SJSA1 (cell line): ENCODE data around the gene CARD14. TPM values are rescaled to one million over a fixed set of nuclear protein-coding genes. Genes with fewer than 3 reads are reported as not detected.

Experiments
- DNase-seq, 2 experiments: peaks; one replicate each; pipeline ENCODE4 v3.0.0-alpha.2; 2015 to 2020; ENCODE audit warnings: low spot score in 2 of 2, low read depth in 1 of 2
- H3K27ac ChIP-seq: fragments of 250-450 bp; sonication (Bioruptor Pico); 2 replicates; pipeline ENCODE4 v1.5.1; 2020; ENCODE audit warnings: mild to moderate bottlenecking, moderate library complexity
- H3K27me3 ChIP-seq: fragments of 250-450 bp; sonication (Bioruptor Pico); replicated peaks from 2 replicates; pipeline ENCODE4 v1.5.1; 2020; ENCODE audit warnings: mild to moderate bottlenecking, moderate library complexity
- H3K36me3 ChIP-seq: fragments of 250-450 bp; sonication (Bioruptor Pico); 2 replicates; pipeline ENCODE4 v1.5.1; 2020; ENCODE audit warnings: mild to moderate bottlenecking
- H3K4me1 ChIP-seq: fragments of 250-450 bp; sonication (Bioruptor Pico); replicated peaks from 2 replicates; pipeline ENCODE4 v1.6.1; 2021; ENCODE audit warnings: mild to moderate bottlenecking
- H3K4me3 ChIP-seq: fragments of 250-450 bp; sonication (Bioruptor Pico); 2 replicates; pipeline ENCODE4 v1.5.1; 2020; ENCODE audit warnings: mild to moderate bottlenecking
- H3K9me3 ChIP-seq: fragments of 250-450 bp; sonication (Bioruptor Pico); replicated peaks from 2 replicates; pipeline ENCODE4 v1.5.1; 2020; ENCODE audit warnings: mild to moderate bottlenecking
- total RNA-seq: library from RNA; depleted of rRNA; stranded (reverse); fragments of >200 nt; shearing (Covaris generic); gene quantifications from 2 replicates; pipeline ENCODE4 v1.2.3, GENCODE V29; 2014; rRNA removed

Gene CARD14
- total RNA-seq = not detected in 2 replicates

DNA sequence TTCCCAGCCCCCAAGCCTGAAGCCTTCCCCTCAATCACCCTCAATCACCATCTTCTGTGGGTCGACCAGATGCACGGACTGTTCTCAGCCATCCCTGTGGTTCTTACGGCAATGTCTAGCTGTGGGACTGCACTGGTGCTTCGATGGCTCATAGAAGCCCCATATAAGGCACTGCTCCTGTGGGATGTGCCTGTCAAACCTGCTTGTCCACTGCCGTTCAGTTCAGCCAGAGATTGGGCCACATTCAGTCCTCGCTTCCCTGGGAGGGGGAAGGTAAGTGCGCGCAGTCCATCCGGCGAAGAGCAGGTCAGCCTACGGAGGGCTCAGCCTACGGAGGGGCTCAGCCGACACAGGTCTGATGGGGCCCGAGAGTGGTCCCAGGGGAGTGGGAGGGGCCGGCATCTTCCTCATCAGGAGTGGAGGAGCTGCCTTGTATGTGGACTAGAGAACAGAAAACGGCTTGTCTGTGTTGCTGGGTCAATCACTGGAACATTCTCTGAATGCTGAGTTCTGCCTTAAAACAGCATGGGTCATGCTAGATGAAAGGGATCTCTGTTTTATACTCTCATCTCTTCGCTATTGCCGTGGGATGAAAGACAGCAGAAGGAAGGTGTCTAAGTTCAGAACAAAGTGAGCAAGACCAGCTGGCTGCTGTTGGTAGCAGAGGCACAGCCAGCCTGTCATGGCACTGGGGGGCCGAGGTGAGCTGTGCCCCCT is at the start of gene CARD14:
Gene CARD14 (plus strand): TSS at position 247 of the 717 bp plus-strand sequence. CDS start 11,409 bp downstream, outside the sequence.
- H3K27me3 ChIP-seq = peaks cover 3% of the 10 kb centered on the region; the same call in 1 of the 2 replicates
- H3K4me3 ChIP-seq = no peak within 1 kb of the TSS
- H3K27ac ChIP-seq = no peak within 1 kb of the TSS
- H3K36me3 ChIP-seq = no peaks in the 10 kb centered on the region
- no peak for DNase-seq
- peaks cover under 1% of the 10 kb centered on the region; the same call in 1 of the 2 replicates for H3K4me1 ChIP-seq
- no peaks in the 10 kb centered on the region for H3K9me3 ChIP-seq

DNA sequence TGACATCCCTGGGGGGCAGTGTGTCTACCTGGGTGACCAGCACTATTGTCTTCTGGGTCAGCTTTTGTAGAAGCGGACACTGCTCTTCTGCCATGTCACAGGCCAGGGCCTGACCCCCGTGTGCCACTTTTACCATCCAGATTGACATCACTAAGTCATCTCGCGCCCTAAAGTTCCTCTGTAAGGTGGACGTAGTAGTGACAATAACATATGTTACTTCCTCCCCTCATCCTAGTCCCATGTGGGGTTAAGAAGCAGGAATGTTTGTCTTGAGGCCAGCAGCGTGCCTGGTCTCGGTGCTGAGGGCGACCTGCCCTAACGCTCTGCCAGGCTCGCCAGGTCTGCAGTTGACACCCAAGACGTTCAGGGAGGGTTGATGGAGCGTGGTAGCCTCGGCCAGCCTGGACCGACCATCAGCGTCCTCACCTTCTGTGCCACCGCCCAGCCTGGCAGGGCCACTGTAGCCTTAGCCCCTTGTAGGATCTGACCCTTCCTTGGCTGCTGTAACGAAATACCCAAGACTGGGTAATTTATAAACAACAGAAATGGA is 47.7 kb upstream of the CARD14 start:
- no peak for DNase-seq

DNA sequence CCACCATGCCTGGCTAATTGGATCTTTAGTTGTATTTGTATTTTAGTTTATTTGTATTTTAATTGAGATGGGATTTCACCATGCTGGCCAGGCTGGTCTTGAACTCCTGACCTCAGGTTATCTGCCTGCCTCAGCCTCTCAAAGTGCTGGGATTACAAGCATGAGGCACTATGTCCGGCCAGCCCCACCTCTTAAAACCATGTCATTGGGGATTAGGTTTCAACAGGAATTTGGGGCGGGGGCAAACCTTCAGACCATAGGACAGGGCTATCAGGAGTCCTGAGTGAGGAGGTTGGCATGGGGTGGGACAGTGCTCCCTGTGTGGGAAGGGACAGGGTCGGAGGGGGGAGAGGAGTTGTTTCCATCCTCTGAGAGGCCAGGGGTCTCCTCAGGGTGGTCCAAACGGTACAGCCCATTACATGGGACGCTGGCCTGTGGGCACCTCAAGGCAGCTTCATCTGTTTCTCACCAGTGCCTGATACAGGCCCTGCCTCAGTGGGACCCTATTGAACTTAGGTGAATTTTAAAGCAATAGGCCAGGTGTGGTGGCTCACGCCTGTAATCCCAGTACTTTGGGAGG is 46.8 kb upstream of the CARD14 start:
- H3K9me3 ChIP-seq = no peaks in the 10 kb centered on the region
- H3K27ac ChIP-seq = no peak overlapping the region
- no peaks in the 10 kb centered on the region; the same call in 1 of the 2 replicates for H3K27me3 ChIP-seq
- no peaks in the 10 kb centered on the region; the same call in 1 of the 2 replicates for H3K4me1 ChIP-seq
- no peaks in the 10 kb centered on the region for H3K36me3 ChIP-seq
- no peak overlapping the region for H3K4me3 ChIP-seq
- DNase-seq = no peak

More for the DNA sequence above, 47.7 kb upstream of the CARD14 start:
- no peaks in the 10 kb centered on the region for H3K36me3 ChIP-seq
- no peak overlapping the region for H3K4me3 ChIP-seq
- H3K9me3 ChIP-seq = no peaks in the 10 kb centered on the region
- H3K27ac ChIP-seq = no peak overlapping the region
- H3K27me3 ChIP-seq = no peaks in the 10 kb centered on the region
- H3K4me1 ChIP-seq = no peaks in the 10 kb centered on the region; the same call in 1 of the 2 replicates

DNA sequence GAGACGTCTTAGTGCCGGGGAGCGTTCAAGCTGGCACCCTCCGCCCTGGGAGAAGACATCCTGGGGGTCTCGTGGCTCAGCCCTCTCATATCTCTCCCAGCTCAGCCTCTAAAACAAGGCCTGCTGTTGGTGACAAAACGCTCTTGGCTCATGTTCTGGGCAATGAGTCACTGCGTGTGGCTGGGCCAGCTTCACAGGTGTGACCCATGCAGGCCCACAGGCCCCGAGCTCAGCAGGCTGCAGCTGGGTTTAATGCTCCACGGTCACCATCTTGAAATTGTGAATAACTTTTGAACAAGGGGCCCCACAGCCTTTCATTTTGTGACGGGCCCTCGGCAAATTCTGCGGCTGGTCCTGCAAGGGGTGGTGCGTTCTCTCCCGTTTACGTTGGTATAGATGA is 46.0 kb upstream of the CARD14 start:
- Histone ChIP-seq H3K27me3 (peaks cover 7% of the 10 kb centered on the region; the same call in 1 of the 2 replicates), H3K4me3 (no peak overlapping the region), H3K36me3 (no peaks in the 10 kb centered on the region), H3K27ac (no peak overlapping the region), H3K9me3 (no peaks in the 10 kb centered on the region), H3K4me1 (no peaks in the 10 kb centered on the region; the same call in 1 of the 2 replicates)
- DNase-seq = no peak

DNA sequence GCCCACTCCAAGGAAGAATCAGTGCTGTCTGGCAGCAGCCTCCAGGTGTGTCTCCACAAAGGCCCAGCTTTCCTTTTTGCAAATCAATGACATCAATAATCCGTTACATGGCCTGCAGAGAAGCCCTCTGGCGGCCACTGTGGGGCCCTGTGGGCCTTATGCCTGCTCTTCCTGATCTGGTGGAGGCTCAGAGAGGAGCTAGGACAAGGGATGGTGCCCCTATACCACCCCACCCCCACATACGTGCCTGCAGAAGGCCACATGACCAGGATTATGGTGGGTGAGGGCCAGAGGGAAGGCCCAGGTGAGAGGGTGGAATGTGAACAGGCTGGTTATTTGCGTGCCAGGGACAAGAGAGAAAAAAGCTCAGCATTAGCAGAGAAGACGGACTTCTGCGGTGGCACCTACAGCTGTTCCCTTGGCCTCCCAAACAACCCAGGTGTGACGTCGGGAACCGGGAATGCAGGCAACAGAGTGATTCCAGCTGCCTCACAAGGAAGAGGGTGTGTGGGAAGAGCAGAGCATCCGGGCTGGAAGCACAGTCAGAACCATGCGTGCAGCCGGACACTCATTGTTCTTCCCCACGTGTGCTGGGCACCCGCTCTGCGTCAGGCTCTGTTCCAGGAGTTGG is 45.4 kb upstream of the CARD14 start:
- Histone ChIP-seq H3K9me3 (no peaks in the 10 kb centered on the region), H3K27ac (no peak overlapping the region), H3K4me3 (no peak overlapping the region), H3K4me1 (no peaks in the 10 kb centered on the region; the same call in 1 of the 2 replicates), H3K27me3 (peaks cover 8% of the 10 kb centered on the region; the same call in 1 of the 2 replicates), H3K36me3 (no peaks in the 10 kb centered on the region)
- no peak for DNase-seq

DNA sequence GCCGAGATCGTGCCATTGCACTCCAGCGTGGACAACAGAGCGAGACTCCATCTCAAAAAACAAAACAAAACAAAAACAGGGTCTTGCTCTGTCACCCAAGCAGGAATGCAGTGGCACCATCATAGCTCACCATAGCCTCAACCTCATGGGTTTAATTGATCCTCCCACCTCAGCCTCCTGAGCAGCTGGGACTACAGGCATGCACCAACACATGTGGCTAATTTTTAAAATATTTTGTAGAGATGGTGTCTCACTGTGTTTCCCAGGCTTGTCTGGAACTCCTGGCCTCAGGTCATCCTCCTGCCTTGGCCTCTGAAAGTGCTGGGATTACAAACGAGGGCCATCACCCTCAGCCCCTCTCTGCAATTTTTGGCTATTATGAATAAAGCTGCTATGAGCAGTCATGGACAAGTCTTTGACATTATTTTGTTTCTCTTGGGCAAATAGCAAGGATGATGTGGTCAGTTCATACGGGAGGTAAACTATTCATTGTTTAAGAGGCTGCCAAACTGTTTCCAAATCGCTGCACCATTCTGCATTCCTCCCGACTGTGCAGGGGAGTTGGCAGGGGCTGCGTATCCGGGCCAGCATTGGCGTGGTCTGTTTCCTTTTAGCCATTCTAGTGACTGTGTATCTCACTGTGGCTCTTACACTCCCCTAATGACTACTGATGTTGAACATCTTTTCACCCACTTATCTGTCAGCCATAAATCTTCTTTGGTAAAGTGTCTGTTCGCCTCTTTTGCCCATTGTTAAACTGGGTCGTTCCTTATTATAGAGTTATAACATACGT is 44.0 kb upstream of the CARD14 start:
- Histone ChIP-seq H3K9me3 (no peaks in the 10 kb centered on the region), H3K4me1 (no peaks in the 10 kb centered on the region; the same call in 1 of the 2 replicates), H3K27me3 (peaks cover 11% of the 10 kb centered on the region; the same call in 1 of the 2 replicates), H3K27ac (no peak overlapping the region), H3K36me3 (no peaks in the 10 kb centered on the region), H3K4me3 (no peak overlapping the region)
- DNase-seq = no peak

DNA sequence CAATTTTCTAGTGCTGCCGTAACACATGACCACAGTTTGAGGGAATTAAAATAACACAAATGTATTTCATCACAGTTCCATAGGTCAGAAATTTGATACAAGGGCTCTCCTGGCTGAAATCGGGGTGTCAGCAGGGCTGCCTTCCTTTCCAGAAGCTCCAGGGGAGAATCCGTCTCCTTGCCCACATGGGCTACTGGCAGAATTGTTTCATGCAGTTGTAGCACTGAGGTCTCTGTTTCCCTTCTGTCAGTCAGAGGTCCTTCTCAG is 43.4 kb upstream of the CARD14 start:
- DNase-seq = no peak
- Histone ChIP-seq H3K27me3 (peaks cover 11% of the 10 kb centered on the region; the same call in 1 of the 2 replicates), H3K36me3 (no peaks in the 10 kb centered on the region), H3K27ac (no peak overlapping the region), H3K4me3 (no peak overlapping the region), H3K9me3 (no peaks in the 10 kb centered on the region), H3K4me1 (no peaks in the 10 kb centered on the region; the same call in 1 of the 2 replicates)

DNA sequence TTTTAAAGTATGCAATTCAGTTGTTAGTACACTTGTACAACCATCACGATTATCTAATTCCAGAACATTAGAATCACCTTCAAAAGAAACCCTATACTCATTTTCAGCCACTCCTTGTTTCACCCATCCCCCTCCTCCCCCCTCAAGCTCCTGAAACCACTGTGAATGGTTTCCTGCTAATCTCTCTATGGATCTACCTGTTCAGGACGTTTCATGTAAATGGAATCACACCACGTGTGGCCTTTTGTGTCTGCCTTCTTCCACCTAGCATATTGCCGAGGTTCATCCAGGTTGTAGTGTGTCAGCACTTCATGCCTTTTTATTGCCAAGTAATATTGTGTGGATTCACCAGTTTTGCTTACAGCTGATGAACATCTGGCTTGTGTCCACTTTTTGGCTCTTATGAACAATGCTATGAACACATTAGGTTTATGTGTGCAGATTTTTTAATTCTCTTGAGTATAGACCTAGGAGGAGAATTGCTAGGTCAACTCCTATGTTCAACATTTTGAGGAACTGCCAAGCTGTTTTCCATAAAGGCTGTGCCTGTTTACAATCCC is 40.7 kb upstream of the CARD14 start:
- no peaks in the 10 kb centered on the region for H3K9me3 ChIP-seq
- H3K4me1 ChIP-seq = no peaks in the 10 kb centered on the region; the same call in 1 of the 2 replicates
- no peak overlapping the region for H3K27ac ChIP-seq
- H3K27me3 ChIP-seq = peaks cover 11% of the 10 kb centered on the region; the same call in 1 of the 2 replicates
- no peak for DNase-seq
- H3K4me3 ChIP-seq = no peak overlapping the region
- peaks cover 16% of the 10 kb centered on the region for H3K36me3 ChIP-seq

DNA sequence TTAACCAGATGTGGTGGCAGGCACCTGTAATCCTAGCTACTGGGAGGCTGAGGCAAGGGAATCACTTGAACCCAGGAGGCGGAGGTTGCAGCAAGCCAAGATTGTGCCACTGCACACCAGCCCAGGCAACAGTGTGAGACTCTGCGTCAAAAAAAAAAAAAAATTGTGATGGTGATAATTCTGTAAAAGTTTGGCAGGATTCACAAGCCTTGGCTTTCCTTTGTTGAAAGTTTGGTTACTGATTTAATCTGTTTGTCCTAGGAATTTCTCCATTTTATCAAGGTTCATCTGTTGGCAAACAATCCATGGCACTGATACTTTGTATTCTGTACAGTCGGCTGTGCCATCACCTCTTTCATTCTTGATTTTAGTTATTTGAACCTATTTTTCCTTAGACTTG is 38.8 kb upstream of the CARD14 start:
- DNase-seq = no peak
- Histone ChIP-seq H3K27me3 (peaks cover 11% of the 10 kb centered on the region; the same call in 1 of the 2 replicates), H3K4me1 (no peaks in the 10 kb centered on the region; the same call in 1 of the 2 replicates), H3K27ac (no peak overlapping the region), H3K4me3 (no peak overlapping the region), H3K9me3 (no peaks in the 10 kb centered on the region), H3K36me3 (peaks cover 35% of the 10 kb centered on the region)

DNA sequence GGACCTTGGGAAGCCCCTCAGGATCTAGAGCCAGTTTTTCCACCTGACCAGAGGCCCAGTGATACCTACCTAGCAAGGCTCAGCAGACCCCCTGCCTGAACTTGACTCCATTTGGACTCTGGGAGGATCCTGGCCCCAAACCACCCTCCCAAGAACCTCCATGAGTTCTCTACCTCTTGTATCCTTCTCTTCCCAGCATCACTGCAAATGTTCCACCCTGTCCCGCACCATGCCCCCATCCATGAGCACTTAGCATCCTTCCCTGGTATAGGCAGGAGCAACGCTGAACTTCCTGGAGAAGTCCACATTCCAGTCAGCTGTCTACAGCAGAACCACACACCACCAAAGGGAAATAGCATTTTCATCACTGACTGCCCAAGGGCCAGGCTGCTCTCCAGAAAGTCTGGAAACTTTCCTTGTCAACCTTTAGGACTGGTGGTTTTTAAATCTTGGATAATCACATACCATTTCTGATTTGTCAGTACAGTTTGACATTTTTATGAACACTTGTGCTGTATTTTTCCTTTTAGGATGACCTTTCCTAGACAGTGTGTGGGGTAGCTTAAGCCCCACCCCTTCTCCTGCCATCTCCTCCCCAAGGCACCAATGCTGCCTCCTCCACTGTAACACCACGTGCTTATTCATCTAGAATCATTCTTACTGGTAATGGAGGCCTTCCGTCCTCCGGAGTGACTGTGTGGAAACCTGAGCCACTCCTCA is 36.8 kb upstream of the CARD14 start:
- no peak for DNase-seq
- H3K27me3 ChIP-seq = peaks cover 11% of the 10 kb centered on the region; the same call in 1 of the 2 replicates
- peaks cover 55% of the 10 kb centered on the region for H3K36me3 ChIP-seq
- no peaks in the 10 kb centered on the region for H3K4me1 ChIP-seq
- no peak overlapping the region for H3K27ac ChIP-seq
- no peak overlapping the region for H3K4me3 ChIP-seq
- no peaks in the 10 kb centered on the region for H3K9me3 ChIP-seq

DNA sequence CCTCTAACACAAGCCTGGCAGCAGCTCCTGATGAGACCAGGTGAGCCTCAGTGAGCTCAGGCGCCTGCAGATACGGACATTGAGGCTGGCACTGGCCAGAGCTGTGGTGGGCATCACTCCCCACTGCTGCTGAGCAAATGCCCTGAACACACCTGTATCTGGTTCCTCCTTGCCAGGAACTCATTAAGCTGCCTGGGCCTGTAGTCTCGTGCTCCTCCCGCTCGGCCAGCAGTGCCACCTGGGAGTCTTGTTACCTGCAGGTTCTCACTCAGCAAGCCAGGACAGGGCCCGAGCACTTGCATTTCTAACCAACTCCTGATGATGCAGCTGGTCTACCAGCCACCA is 36.2 kb upstream of the CARD14 start:
- Histone ChIP-seq H3K27me3 (peaks cover 6% of the 10 kb centered on the region; the same call in 1 of the 2 replicates), H3K4me3 (no peak overlapping the region), H3K4me1 (no peaks in the 10 kb centered on the region), H3K9me3 (no peaks in the 10 kb centered on the region), H3K27ac (no peak overlapping the region), H3K36me3 (peaks cover 61% of the 10 kb centered on the region)
- DNase-seq = no peak

DNA sequence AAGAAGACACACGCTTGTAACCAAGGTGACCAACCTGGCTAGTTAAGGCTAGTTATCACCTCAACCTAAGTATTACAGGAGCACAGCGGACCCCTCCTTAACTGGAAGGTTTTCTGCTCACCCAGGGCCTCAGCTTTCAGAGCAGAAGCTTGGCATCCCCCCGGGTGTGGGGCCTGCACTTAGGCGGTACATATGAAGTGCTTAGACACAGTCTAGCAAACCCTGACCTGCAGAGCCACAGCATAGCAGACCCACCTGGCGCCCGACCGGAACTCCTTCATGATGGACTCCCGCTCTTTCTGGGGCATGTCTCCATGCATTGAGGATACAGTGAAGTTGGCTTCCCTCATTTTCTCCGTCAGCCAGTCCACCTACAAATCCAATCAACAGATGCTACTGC is 32.7 kb upstream of the CARD14 start:
- Histone ChIP-seq H3K4me1 (no peaks in the 10 kb centered on the region), H3K27me3 (no peaks in the 10 kb centered on the region), H3K27ac (no peak overlapping the region), H3K36me3 (peaks cover 96% of the 10 kb centered on the region), H3K4me3 (no peak overlapping the region), H3K9me3 (no peaks in the 10 kb centered on the region)
- no peak for DNase-seq
